ENCODE results near the gene EFR3B. TPM values are rescaled to one million over a fixed set of nuclear protein-coding genes. Genes with fewer than 3 reads are reported as not detected.
A peak's percentile ranks its signal among the peaks of the same experiment; 100 is the strongest.

EFR3B gene
- total RNA-seq, 4 donors from 2014 or later: under 0.01 to 1.4 (median 0.32) TPM

GRCh38 chr2:25201265-25201664 lies 159.4 kb downstream of the EFR3B start:
- 88 to 95% methylated on average over 4 to 6 of the region's 6 CpGs for WGBS, 2 donors
- Histone ChIP-seq H3K36me3 (no peaks in the 10 kb centered on the region), H3K27me3 (peaks cover 0 to 5% (median 0%) of the 10 kb centered on the region in 4 donors), H3K4me1 (peaks cover 0 to 20% (median under 1%) of the 10 kb centered on the region in 3 donors), H3K9me3 (no peaks in the 10 kb centered on the region), H3K4me3 (no peak overlapping the region), H3K27ac (no peak overlapping the region)
- TF ChIP-seq CTCF (IDR thresholded peaks at IDR 0.05) (peak in 2 of 6 experiments; percentile 6 to 13), POLR2A (IDR thresholded peaks at IDR 0.05) (no peak)
- no peak for DNase-seq
- intact Hi-C loops (cut with DNase I): no loop called here

- TF ChIP-seq POLR2A (IDR thresholded peaks at IDR 0.05) (no peak), CTCF (IDR thresholded peaks at IDR 0.05) (no peak)
- Histone ChIP-seq H3K4me1 (peaks cover 0 to 15% (median 0%) of the 10 kb centered on the region in 3 donors), H3K27me3 (peaks cover 0 to 5% (median 0%) of the 10 kb centered on the region in 4 donors), H3K4me3 (no peak overlapping the region), H3K27ac (no peak overlapping the region), H3K9me3 (no peaks in the 10 kb centered on the region), H3K36me3 (no peaks in the 10 kb centered on the region)
- intact Hi-C loops (cut with DNase I): no loop called here
- no peak for DNase-seq
- 94 to 100% methylated on average over 1 to 5 of the region's 7 CpGs for WGBS, 2 donors
These were observed 159.9 kb downstream of the EFR3B start for GRCh38 chr2:25201794-25202193.

GRCh38 chr2:25202275-25202674 lies 160.4 kb downstream of the EFR3B start:
- Histone ChIP-seq H3K27me3 (peaks cover 0 to 5% (median 0%) of the 10 kb centered on the region in 4 donors), H3K9me3 (no peaks in the 10 kb centered on the region), H3K36me3 (no peaks in the 10 kb centered on the region), H3K27ac (no peak overlapping the region), H3K4me1 (peaks cover 0 to 12% (median 0%) of the 10 kb centered on the region in 3 donors), H3K4me3 (no peak overlapping the region)
- TF ChIP-seq POLR2A (IDR thresholded peaks at IDR 0.05) (no peak), CTCF (IDR thresholded peaks at IDR 0.05) (no peak)
- intact Hi-C loops (cut with DNase I): no loop called here
- WGBS, 2 donors: 68 to 90% methylated on average over 8 to 9 of the region's 11 CpGs
- DNase-seq: no peak

GRCh38 chr2:25204190-25204838 lies 162.4 kb downstream of the EFR3B start:
- no peaks in the 10 kb centered on the region for H3K36me3 ChIP-seq
- DNase-seq: no peak
- peaks cover 0 to 5% (median 0%) of the 10 kb centered on the region in 3 donors for H3K4me1 ChIP-seq
- H3K9me3 ChIP-seq: no peaks in the 10 kb centered on the region
- WGBS, 2 donors: 52 to 59% methylated on average over 17 to 25 of the region's 59 CpGs
- TF ChIP-seq CTCF (IDR thresholded peaks at IDR 0.05): no peak
- no peak for TF ChIP-seq POLR2A (IDR thresholded peaks at IDR 0.05)
- no peak overlapping the region for H3K27ac ChIP-seq
- H3K4me3 ChIP-seq: peak overlapping the region in 3 of 4 donors; percentile 16 to 47 (median 29)
- H3K27me3 ChIP-seq: peaks cover 0 to 5% (median 0%) of the 10 kb centered on the region in 4 donors
- intact Hi-C loops (cut with DNase I): no loop called here

DNA sequence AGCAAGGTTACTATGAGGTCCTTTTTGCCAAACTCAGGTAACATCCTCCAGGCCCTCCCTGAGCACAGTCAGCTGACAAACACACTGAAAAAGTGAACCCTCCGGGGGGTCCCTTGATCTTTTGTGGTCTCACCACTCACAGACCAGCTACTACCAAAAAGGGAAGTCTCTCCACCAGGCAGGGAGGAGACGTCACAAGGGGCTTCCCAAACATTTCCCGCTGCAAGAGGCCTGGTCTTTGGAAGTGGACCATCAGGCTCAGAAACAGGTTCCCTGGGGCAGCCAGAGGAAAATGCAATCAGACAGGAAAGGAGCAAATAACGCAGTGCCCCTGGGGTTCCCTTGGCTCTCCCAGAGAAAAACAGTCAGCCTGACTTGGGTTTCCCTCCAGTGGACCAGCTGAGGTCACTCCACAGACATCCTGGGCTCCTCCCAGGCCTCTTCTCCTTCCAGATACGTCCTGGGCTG lies 165.2 kb downstream of the EFR3B start:
- no peaks in the 10 kb centered on the region for H3K36me3 ChIP-seq
- WGBS, 2 donors: 63 to 90% methylated on average over 3 to 4 of the region's 5 CpGs
- H3K4me1 ChIP-seq: peaks cover 0 to 5% (median 0%) of the 10 kb centered on the region in 3 donors
- H3K4me3 ChIP-seq: no peak overlapping the region
- H3K27me3 ChIP-seq: peaks cover 0 to 5% (median 0%) of the 10 kb centered on the region in 4 donors
- H3K27ac ChIP-seq: no peak overlapping the region
- TF ChIP-seq POLR2A (IDR thresholded peaks at IDR 0.05) (no peak), CTCF (IDR thresholded peaks at IDR 0.05) (no peak)
- no peaks in the 10 kb centered on the region for H3K9me3 ChIP-seq
- intact Hi-C loops (cut with DNase I): no loop called here
- no peak for DNase-seq

Data from esophagus squamous epithelium (tissue), 5 donors.